ENCODE measurements around the gene KCNQ1. TPM values are rescaled to one million over a fixed set of nuclear protein-coding genes. Genes with fewer than 3 reads are reported as not detected.

KCNQ1 gene
- total RNA-seq, 2 experiments from 2014 or later, result 20.4 to 26.0 TPM

DNA sequence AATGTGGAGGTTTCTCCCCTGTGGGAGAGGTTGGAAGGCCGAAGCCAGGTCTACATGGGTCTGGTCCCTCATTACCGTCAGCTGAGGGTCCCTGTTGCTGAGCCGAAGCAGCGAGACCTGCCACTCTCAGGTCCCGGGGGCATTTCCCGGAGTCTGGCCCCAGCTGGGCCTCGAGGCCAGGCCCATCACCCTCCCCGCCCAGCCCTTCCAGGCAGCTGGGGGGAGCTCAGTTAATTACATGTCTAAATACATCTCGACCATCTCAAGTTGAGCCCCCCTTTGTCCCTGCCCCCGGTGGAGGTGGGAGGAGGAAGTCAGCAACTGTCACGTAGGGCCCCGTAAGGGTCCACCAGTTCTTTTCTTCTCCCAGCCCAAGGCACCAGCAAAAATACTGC, 437.2 kb downstream of the KCNQ1 start:
- POLR2A ChIA-PET, result no interaction called here
- no peak for ATAC-seq

DNA sequence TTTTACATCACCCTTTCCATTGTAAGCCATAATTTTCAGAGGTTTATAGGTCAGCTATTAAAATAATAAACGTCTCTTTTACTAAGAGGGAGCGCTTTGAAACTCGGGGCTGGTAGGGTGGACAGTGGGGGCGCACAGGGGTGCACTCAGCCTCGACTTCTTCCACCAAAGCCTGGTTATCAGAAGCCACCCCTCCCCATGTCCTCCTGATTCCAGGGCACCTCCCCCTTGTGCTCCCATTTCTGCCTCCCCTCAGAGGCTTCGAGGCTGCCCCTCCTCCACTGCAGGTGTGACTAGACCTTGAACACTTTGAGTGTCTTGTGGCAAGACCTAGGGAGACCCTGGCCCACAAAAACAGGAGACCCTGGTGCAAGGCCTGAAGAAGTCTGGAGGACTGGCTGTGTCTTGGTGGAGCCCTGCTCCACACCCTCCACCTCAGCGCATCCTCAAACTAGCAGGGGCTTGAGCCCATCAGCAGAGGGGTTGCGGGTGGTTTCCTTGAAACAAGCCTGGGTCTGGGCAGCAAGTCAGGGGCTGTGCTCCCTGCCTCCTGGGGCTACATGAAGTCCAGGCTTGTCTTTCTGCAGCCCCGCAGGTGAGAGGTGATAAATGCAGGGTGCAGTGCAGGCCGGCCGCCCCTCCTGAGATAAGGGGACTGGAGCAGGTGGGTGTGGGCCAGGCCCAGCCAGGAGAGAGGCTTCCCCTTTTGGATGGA, 437.7 kb downstream of the KCNQ1 start:
- ChIA-PET POLR2A (no interaction called here), CTCF (interaction anchor here (13.7 kb wide), 1 partner anchor 349 kb away, joined by 485 read pairs; no protein-coding TSS in a partner anchor)
- ATAC-seq (no peak), DNase-seq (no peak)
- H3K4me1 Mint-ChIP-seq (ENCODE audit: low read depth), result peaks cover 15% of the 10 kb centered on the region
- H3K36me3 Mint-ChIP-seq (ENCODE audit: low read depth), result no peaks in the 10 kb centered on the region
- no peak overlapping the region for H3K27ac Mint-ChIP-seq
- no peaks in the 10 kb centered on the region for H3K9me3 Mint-ChIP-seq (ENCODE audit: insufficient read depth)
- H3K4me3 Mint-ChIP-seq, result no peak overlapping the region
- peaks cover 24% of the 10 kb centered on the region for H3K27me3 Mint-ChIP-seq (ENCODE audit: low read depth)

More for the DNA sequence above, 437.2 kb downstream of the KCNQ1 start:
- no peak overlapping the region for H3K27ac Mint-ChIP-seq
- H3K9me3 Mint-ChIP-seq (ENCODE audit: insufficient read depth), result no peaks in the 10 kb centered on the region
- H3K27me3 Mint-ChIP-seq (ENCODE audit: low read depth), result peaks cover 21% of the 10 kb centered on the region
- H3K4me3 Mint-ChIP-seq, result no peak overlapping the region
- H3K36me3 Mint-ChIP-seq (ENCODE audit: low read depth), result no peaks in the 10 kb centered on the region
- CTCF ChIA-PET, result interaction anchor here (0.8 to 1.2 kb wide), 2 partner anchors 11 to 349 kb away, joined by 3 read pairs; no protein-coding TSS in a partner anchor
- peaks cover 10% of the 10 kb centered on the region for H3K4me1 Mint-ChIP-seq (ENCODE audit: low read depth)
- no peak for DNase-seq

DNA sequence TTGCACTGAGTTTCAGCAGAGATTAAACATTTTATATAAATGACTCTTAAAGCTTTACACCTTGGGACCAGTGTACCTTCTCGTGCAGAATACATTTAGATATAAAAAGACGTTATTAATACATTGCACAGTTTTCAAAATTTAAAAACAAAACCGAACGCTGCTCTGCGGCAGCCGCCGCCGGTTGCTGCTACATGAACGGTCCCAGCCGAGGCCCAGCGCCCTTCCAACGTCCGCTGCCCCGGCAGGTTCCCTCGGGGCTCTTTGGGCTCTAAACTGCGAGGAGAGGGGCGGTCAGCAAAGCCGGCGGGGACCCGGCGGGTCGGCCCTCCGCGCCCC, 438.8 kb downstream of the KCNQ1 start:
- Mint-ChIP-seq H3K4me1 (ENCODE audit: low read depth) (peaks cover 19% of the 10 kb centered on the region), H3K27me3 (ENCODE audit: low read depth) (peaks cover 24% of the 10 kb centered on the region), H3K27ac (no peak overlapping the region), H3K36me3 (ENCODE audit: low read depth) (no peaks in the 10 kb centered on the region), H3K9me3 (ENCODE audit: insufficient read depth) (no peaks in the 10 kb centered on the region), H3K4me3 (no peak overlapping the region)
- DNase-seq, result no peak
- CTCF ChIA-PET, result interaction anchor here (13.7 kb wide), 1 partner anchor 350 kb away, joined by 485 read pairs; no protein-coding TSS in a partner anchor
- POLR2A ChIA-PET, result no interaction called here
- ATAC-seq, result no peak

DNA sequence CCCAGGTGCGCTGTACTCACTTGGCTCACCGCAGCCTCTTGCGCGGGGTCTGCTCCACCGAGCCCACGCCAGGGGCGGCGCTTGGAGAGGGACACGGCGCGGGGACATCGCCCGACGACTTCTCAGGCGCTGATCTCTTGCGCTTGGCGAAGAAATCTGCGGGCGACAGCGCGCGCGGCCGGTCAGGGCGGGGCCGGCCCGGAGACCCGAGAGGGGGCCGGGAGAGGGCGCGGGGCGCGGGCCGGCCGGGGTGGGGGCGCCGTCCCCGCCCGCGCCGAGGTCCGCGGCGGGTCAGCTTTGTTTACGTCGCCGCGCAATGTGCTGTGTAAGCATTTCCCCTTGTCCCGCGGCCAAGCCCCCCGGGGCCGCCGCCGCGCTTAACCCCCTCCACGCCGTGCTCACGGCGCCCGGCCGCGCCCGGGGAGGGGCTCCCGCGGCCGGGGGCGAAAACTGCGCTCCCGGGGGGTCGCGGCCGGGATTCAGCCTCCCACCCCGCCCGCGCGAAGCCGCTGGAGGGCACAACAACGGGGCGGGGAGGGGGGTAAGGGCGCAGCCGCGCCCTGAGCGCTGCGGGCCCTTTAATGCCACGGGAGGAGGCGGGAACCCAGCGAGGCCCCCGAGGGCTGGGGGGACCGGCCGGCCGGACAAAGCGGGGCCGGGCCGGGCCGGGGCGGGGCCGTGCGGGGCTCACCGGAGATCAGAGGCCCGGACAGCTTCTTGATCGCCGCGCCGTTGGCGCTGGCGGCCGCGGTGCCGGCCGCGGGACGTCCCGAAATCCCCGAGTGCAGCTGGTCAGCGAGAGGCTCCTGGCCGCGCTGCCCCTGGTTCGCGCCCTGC, 439.4 kb downstream of the KCNQ1 start:
- POLR2A ChIA-PET, result interaction anchor here (0.5 kb wide), 1 partner anchor 1021 kb away, joined by 4 read pairs; no protein-coding TSS in a partner anchor
- peaks cover 24% of the 10 kb centered on the region for H3K27me3 Mint-ChIP-seq (ENCODE audit: low read depth)
- no peak for DNase-seq

DNA sequence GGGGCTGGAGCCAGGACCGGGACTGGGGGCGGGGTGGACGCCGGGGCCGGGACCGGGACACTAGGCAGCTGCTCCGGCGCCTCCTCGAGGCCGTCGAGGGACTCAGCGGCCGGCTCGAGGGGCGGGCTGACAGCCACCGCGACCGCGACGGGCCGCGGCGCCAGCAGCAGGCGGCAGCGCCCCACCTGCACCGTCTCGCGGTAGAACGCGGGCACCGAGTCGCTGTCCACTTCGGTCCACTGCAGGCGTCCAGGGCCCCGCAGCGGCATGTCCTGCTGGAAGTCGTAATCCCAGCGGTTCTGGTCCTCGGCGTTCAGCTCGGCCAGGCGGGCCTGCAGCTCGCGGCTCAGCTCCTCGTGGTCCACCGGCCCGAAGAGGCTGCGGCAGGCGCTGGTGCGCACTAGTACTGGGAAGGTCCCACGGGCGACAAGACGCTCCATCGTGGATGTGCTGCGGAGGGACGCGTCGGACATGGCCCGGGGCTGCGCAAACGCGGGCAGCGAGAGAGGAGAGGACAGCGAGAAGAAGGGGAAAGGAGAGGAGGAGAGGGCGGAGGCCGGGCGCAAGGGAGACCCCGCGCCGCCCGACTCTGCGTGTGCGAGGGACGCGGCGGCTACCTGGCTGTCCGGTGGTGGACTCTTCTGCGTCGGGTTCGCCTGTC, 440.3 kb downstream of the KCNQ1 start:
- DNase-seq, result peak; percentile 40
- ChIA-PET CTCF (interaction anchor here (0.9 to 13.7 kb wide), 2 partner anchors 45 to 352 kb away, joined by 3 to 485 read pairs; no protein-coding TSS in a partner anchor), POLR2A (interaction anchor here (0.5 kb wide), 1 partner anchor 1020 kb away, joined by 4 read pairs; no protein-coding TSS in a partner anchor)
- Mint-ChIP-seq H3K4me3 (peak overlapping the region; percentile 74), H3K36me3 (ENCODE audit: low read depth) (no peaks in the 10 kb centered on the region), H3K27ac (no peak overlapping the region), H3K27me3 (ENCODE audit: low read depth) (peaks cover 24% of the 10 kb centered on the region), H3K4me1 (ENCODE audit: low read depth) (peaks cover 19% of the 10 kb centered on the region), H3K9me3 (ENCODE audit: insufficient read depth) (no peaks in the 10 kb centered on the region)
- peak; percentile 14 for ATAC-seq

More for the DNA sequence above, 439.4 kb downstream of the KCNQ1 start:
- peaks cover 19% of the 10 kb centered on the region for H3K4me1 Mint-ChIP-seq (ENCODE audit: low read depth)
- ATAC-seq, result no peak
- H3K9me3 Mint-ChIP-seq (ENCODE audit: insufficient read depth), result no peaks in the 10 kb centered on the region
- no peaks in the 10 kb centered on the region for H3K36me3 Mint-ChIP-seq (ENCODE audit: low read depth)
- no peak overlapping the region for H3K4me3 Mint-ChIP-seq
- CTCF ChIA-PET, result interaction anchor here (13.7 kb wide), 1 partner anchor 351 kb away, joined by 485 read pairs; no protein-coding TSS in a partner anchor
- no peak overlapping the region for H3K27ac Mint-ChIP-seq

DNA sequence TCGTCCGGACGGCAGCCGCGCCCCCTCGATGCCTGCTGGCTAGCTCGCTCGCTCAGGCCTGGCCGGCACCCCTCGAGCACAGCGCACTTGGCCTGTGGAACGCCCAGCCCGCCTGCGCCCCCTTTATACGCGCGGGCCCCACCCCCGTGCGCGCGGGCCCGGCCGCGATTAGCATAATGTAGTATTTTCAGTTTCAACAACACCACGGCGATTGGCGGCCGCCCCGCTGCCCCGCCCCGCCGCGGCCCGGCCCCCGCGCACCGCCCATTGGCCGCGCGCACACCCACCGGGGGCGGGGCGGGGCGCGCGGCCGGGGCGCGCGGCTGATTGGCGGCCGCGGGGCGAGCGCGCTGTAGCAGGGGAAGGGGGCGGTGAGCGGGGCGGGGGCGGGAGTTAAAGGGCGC, 440.9 kb downstream of the KCNQ1 start, which contains the start of gene CDKN1C:
Gene CDKN1C, minus strand, starts transcription at position 98 of the 404 bp plus-strand sequence. CDS start 319 bp downstream, outside the sequence.
- Mint-ChIP-seq H3K27ac (no peak within 1 kb of the TSS), H3K36me3 (ENCODE audit: low read depth) (no peaks in the 10 kb centered on the region), H3K27me3 (ENCODE audit: low read depth) (peaks cover 22% of the 10 kb centered on the region), H3K4me1 (ENCODE audit: low read depth) (peaks cover 19% of the 10 kb centered on the region), H3K4me3 (peak within 1 kb of the TSS; percentile 74), H3K9me3 (ENCODE audit: insufficient read depth) (no peaks in the 10 kb centered on the region)
- CTCF ChIA-PET, result interaction anchor here (0.9 to 13.7 kb wide), 2 partner anchors 44 to 352 kb away, joined by 3 to 485 read pairs; no protein-coding TSS in a partner anchor
- ATAC-seq, result peak; percentile 89
- POLR2A ChIA-PET, result no interaction called here
- DNase-seq, result peak; percentile 86

DNA sequence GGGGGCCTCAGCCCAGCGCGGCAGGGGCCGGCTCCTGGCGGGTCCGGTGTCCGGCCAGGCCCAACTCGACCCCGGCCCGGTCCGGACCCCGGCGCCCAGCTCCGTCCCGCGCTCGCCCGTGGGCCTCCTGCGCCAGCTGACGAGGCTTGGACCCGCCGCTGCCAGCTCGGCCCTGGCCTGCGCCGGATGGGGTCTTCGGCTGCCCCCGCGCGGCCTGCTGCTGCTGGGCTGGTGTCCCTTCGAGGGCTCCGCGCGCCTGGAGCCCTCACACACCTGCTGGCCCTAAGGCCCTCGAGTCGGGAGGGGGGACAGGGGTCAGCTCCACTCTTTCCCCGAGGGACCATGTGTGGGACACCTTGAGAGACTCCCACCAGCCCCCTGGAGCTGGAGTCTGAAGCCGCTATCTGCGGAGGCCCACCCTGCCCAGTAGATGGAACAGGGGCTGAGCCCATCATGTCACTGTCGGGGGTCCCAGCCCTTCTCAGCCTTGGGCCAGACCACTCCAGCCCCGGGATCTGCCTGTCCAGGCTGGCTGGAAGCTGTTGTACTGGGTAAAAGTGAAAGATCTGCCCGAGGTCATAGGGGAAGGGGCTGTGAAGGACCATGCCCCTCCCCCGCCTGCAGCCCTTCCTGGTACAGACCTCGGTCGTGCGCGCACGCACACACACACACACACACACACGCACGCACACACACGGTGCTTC, 441.5 kb downstream of the KCNQ1 start:
- Mint-ChIP-seq H3K36me3 (ENCODE audit: low read depth) (no peaks in the 10 kb centered on the region), H3K4me3 (peak overlapping the region; percentile 40), H3K9me3 (ENCODE audit: insufficient read depth) (no peaks in the 10 kb centered on the region), H3K27ac (no peak overlapping the region), H3K4me1 (ENCODE audit: low read depth) (peaks cover 22% of the 10 kb centered on the region), H3K27me3 (ENCODE audit: low read depth) (peaks cover 21% of the 10 kb centered on the region)
- DNase-seq (no peak), ATAC-seq (peak; percentile 9)
- CTCF ChIA-PET, result interaction anchor here (0.9 to 13.7 kb wide), 3 partner anchors 12 to 353 kb away, joined by 3 to 485 read pairs (median 11); no protein-coding TSS in a partner anchor
- POLR2A ChIA-PET, result no interaction called here

DNA sequence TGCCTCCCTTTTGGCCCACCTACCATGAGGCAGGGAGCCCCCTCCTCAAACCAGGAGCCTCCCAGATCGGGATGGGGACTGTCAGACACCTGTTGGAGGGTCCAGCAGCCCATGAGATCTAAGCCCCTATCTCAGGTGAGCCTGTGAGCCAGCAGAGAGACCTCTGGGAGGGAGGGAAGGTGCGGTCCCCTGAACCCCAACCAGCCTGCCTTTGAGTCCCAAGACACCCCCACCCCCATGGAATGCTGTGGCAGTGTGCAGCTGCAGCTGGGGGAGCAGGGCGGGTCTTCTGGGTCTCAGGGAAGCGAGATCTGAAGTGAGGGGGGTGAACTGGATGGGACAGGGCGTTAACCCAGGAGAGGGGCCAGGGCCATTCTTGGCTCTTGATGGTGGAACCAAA, 442.1 kb downstream of the KCNQ1 start:
- ATAC-seq, result no peak
- Mint-ChIP-seq H3K4me3 (peak overlapping the region; percentile 40), H3K4me1 (ENCODE audit: low read depth) (peaks cover 28% of the 10 kb centered on the region), H3K27me3 (ENCODE audit: low read depth) (peaks cover 21% of the 10 kb centered on the region), H3K27ac (no peak overlapping the region), H3K36me3 (ENCODE audit: low read depth) (no peaks in the 10 kb centered on the region), H3K9me3 (ENCODE audit: insufficient read depth) (no peaks in the 10 kb centered on the region)
- ChIA-PET POLR2A (interaction anchor here (1.7 kb wide), 1 partner anchor 353 kb away, joined by 8 read pairs; no protein-coding TSS in a partner anchor), CTCF (interaction anchor here (0.7 to 13.7 kb wide), 15 partner anchors 9 to 455 kb away, joined by 3 to 485 read pairs (median 4); no protein-coding TSS in a partner anchor)
- no peak for DNase-seq

DNA sequence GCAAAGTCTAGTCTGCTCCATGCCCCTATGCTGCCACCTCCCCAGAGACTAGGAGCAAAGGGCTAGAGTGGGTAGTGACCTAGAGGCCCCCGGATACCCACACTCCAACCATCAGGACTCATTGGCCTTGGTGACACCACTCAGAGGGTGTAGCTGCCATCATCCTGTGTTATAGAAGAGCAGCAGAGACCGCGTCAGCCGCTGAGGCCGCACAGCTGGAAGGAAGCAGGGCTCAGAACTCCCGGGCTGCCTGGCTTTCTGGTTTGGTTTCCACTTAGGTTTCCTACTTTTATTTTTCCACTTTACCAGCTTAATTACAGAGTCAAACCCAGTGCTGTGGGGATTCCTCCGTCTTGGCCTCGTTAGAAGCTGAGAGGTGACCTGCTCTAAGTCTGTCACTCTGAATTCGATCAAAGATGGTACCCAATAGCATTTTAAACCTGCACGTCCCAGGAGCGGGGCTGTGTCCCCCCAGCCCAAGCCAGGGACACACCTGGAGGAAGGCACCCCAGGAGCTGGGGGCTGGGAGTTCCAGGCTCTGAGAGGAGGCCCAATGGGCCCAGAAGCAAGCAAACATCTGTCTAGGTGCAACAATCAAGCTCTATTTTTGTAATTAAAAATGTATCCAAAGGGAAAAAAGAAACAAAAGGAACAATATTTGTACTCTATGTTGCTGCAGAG, 442.8 kb downstream of the KCNQ1 start:
- Mint-ChIP-seq H3K36me3 (ENCODE audit: low read depth) (no peaks in the 10 kb centered on the region), H3K9me3 (ENCODE audit: insufficient read depth) (no peaks in the 10 kb centered on the region), H3K27me3 (ENCODE audit: low read depth) (peaks cover 18% of the 10 kb centered on the region), H3K4me1 (ENCODE audit: low read depth) (peaks cover 34% of the 10 kb centered on the region), H3K27ac (no peak overlapping the region), H3K4me3 (peak overlapping the region; percentile 6)
- DNase-seq (no peak), ATAC-seq (no peak)
- POLR2A ChIA-PET, result interaction anchor here (1.3 to 1.7 kb wide), 2 partner anchors 354 to 355 kb away, joined by 3 to 8 read pairs; no protein-coding TSS in a partner anchor
- CTCF ChIA-PET, result interaction anchor here (0.7 to 13.7 kb wide), 36 partner anchors 10 to 468 kb away, joined by 3 to 485 read pairs (median 3); no protein-coding TSS in a partner anchor

DNA sequence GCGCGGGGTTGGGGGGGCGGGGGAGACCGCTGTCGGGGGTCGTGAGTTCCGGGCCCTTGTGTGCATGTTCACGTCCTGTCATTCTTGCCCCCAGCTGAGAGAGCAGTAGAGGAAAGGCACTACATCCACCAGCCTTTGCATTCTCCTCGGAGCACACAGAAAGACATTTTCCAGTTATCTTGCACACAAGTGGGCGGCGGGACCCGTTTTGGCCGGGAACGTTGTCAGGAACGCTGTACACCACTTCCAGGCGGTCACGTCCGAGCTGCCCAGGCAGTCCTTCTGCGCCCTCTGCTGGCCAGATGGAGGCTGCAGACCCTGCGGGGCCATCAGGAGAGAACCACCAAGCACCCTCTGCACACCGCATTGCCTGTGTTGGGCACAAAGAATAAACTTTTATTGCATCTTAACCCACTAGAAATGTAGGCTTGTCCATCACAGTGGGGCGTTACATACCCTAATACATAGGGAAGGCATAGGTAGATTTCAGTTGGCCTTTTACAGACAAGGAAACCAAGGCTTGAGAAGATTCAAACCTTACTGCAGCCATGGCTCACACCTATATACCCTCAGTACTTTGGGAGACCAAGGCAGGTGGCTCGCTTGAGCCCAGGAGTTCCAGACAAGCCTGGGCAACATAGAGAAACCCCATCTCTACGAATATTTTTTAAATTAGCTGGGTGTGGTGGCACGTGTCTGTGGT, 443.6 kb downstream of the KCNQ1 start:
- peak; percentile 37 for ATAC-seq

More for the DNA sequence above, 443.6 kb downstream of the KCNQ1 start:
- H3K36me3 Mint-ChIP-seq (ENCODE audit: low read depth), result no peaks in the 10 kb centered on the region
- no peak overlapping the region for H3K4me3 Mint-ChIP-seq
- ChIA-PET CTCF (interaction anchor here (0.8 to 13.7 kb wide), 34 partner anchors 10 to 582 kb away, joined by 3 to 485 read pairs (median 3); no protein-coding TSS in a partner anchor), POLR2A (interaction anchor here (0.5 to 1.7 kb wide), 3 partner anchors 106 to 356 kb away, joined by 3 to 8 read pairs (median 3); no protein-coding TSS in a partner anchor)
- H3K4me1 Mint-ChIP-seq (ENCODE audit: low read depth), result peaks cover 40% of the 10 kb centered on the region
- peak; percentile 90 for DNase-seq
- H3K9me3 Mint-ChIP-seq (ENCODE audit: insufficient read depth), result no peaks in the 10 kb centered on the region
- H3K27me3 Mint-ChIP-seq (ENCODE audit: low read depth), result peaks cover 11% of the 10 kb centered on the region
- H3K27ac Mint-ChIP-seq, result no peak overlapping the region
